A549 (cell line): ENCODE measurements around the gene TRIM75. TPM values are rescaled to one million over a fixed set of nuclear protein-coding genes. Genes with fewer than 3 reads are reported as not detected.

Experiments
- ATAC-seq, 2 experiments: fragments of 200-7000 bp in 1 of 2; fragments of >200 bp in 1 of 2; cut with Nextera tagmentation in 1 of 2; cut with Tn5 transposase in 1 of 2; 3 replicates each; pipeline versions ENCODE4 v1.8.0 to v1.9.1; 2018 to 2020; ENCODE audit warnings: mild to moderate bottlenecking in 1 of 2, moderate library complexity in 1 of 2
- CTCF ChIA-PET: fragments of 300-600 bp; sonication (Branson Sonifier 250); formaldehyde crosslinking; extraction: SDS; loops from one replicate; lab custom pipeline; 2021; ENCODE audit warnings: antibody characterized with exemption, inconsistent platforms; lab: Yijun Ruan, JAX
- POLR2A ChIA-PET: fragments of 350-600 bp; formaldehyde crosslinking; extraction: SDS; loops from one replicate; lab custom pipeline; 2021; ENCODE audit warnings: antibody characterized with exemption, inconsistent platforms; lab: Yijun Ruan, JAX
- DNase-seq, 2 experiments: peaks; one replicate each; pipeline versions ENCODE4 v3.0.0 to v3.0.0-alpha.2; 2011 to 2016; ENCODE audit warnings: low read depth in 1 of 2, low spot score in 1 of 2
- FAIRE-seq: peaks from 2 replicates; lab custom pipeline; 2011; peaks lifted over from hg19 to GRCh38; lab: Jason Lieb, UNC
- H3K27ac ChIP-seq, 2 experiments: fragments of >200 bp; sonication (Bioruptor Twin); formaldehyde crosslinking; 3 replicates each; pipeline ENCODE4 v1.5.1; 2016 to 2017
- H3K4me1 ChIP-seq: fragments of >200 bp; sonication (Bioruptor Twin); formaldehyde crosslinking; 3 replicates; pipeline ENCODE4 v1.6.1; 2016
- H3K4me2 ChIP-seq: fragments of >200 bp; sonication (Bioruptor Twin); formaldehyde crosslinking; 3 replicates; pipeline ENCODE4 v1.6.1; 2016
- H3K4me3 ChIP-seq: fragments of >200 bp; sonication (Bioruptor Twin); formaldehyde crosslinking; 3 replicates; pipeline ENCODE4 v1.5.1; 2016
- H3K9me3 ChIP-seq: fragments of >200 bp; sonication (Bioruptor Twin); formaldehyde crosslinking; 3 replicates; pipeline ENCODE4 v1.6.1; 2016
- BHLHE40 ChIP-seq: IDR thresholded peaks from 2 replicates; pipeline ENCODE4 v1.6.1; 2012; ENCODE audit warnings: low read depth, low read length, inconsistent platforms
- CHD4 ChIP-seq: fragments of 200-600 bp; sonication (generic); IDR thresholded peaks from 2 replicates; pipeline ENCODE4 v1.6.1; 2016; ENCODE audit warnings: antibody characterized with exemption, mild to moderate bottlenecking, borderline replicate concordance
- CTCF ChIP-seq: fragments of >200 bp; sonication (Bioruptor Twin); formaldehyde crosslinking; IDR thresholded peaks from 3 replicates; pipeline ENCODE4 v1.5.1; 2016
- EHMT2 ChIP-seq: fragments of 200-600 bp; sonication (generic); IDR thresholded peaks from 2 replicates; pipeline ENCODE4 v1.6.1; 2016; ENCODE audit warnings: antibody characterized with exemption, low read depth, mild to moderate bottlenecking, moderate library complexity
- EP300 ChIP-seq, 2 experiments: fragments of >200 bp; sonication (Bioruptor Twin); formaldehyde crosslinking; IDR thresholded peaks; 2 replicates in 1 of 2; 3 replicates in 1 of 2; pipeline ENCODE4 v1.6.1; 2016 to 2017
- ESRRA ChIP-seq: fragments of 150-350 bp; IDR thresholded peaks from 2 replicates; pipeline ENCODE4 v1.6.1; 2014; ENCODE audit warnings: mild to moderate bottlenecking, low read length, borderline replicate concordance
- FOSL2 ChIP-seq, 2 experiments: fragments of 450-650 bp in 1 of 2; fragments of >200 bp in 1 of 2; sonication (Bioruptor Twin) in 1 of 2; formaldehyde crosslinking; IDR thresholded peaks; 2 replicates each; pipeline versions ENCODE4 v1.5.0 to v1.6.1; 2016 to 2020; ENCODE audit warnings: mild to moderate bottlenecking in 1 of 2, moderate library complexity in 1 of 2
- FOXS1 ChIP-seq: fragments of 250-450 bp; sonication (Bioruptor Pico); IDR thresholded peaks from 2 replicates; pipeline ENCODE4 v1.5.0; 2020; ENCODE audit warnings: mild to moderate bottlenecking, moderate library complexity
- GATA3 ChIP-seq: IDR thresholded peaks from 2 replicates; pipeline ENCODE4 v1.6.1; 2012; ENCODE audit warnings: borderline replicate concordance
- HDAC2 ChIP-seq: fragments of 200-600 bp; sonication (generic); IDR thresholded peaks from 2 replicates; pipeline ENCODE4 v1.6.1; 2016
- HEYL ChIP-seq: fragments of 250-450 bp; sonication (Bioruptor Pico); IDR thresholded peaks from 2 replicates; pipeline ENCODE4 v1.8.0; 2021; ENCODE audit warnings: mild to moderate bottlenecking, moderate library complexity
- HMGXB4 ChIP-seq: fragments of 250-450 bp; sonication (Bioruptor Pico); IDR thresholded peaks from 2 replicates; pipeline ENCODE4 v1.5.0; 2021; ENCODE audit warnings: mild to moderate bottlenecking, moderate library complexity, borderline replicate concordance
- HOXA7 ChIP-seq: fragments of 250-450 bp; sonication (Bioruptor Pico); IDR thresholded peaks from 2 replicates; pipeline ENCODE4 v1.5.0; 2020; ENCODE audit warnings: mild to moderate bottlenecking, moderate library complexity
- HOXB13 ChIP-seq: fragments of 250-450 bp; sonication (Bioruptor Pico); IDR thresholded peaks from 2 replicates; pipeline ENCODE4 v1.5.0; 2020; ENCODE audit warnings: low read depth, mild to moderate bottlenecking, moderate library complexity
- JUN ChIP-seq, 2 experiments: fragments of >200 bp; sonication (Bioruptor Twin); formaldehyde crosslinking; IDR thresholded peaks; 2 replicates in 1 of 2; 3 replicates in 1 of 2; pipeline ENCODE4 v1.6.1; 2016 to 2017
- JUNB ChIP-seq: fragments of >200 bp; sonication (Bioruptor Twin); formaldehyde crosslinking; IDR thresholded peaks from 2 replicates; pipeline ENCODE4 v1.6.1; 2016
- KDM1A ChIP-seq: fragments of 200-600 bp; sonication (generic); IDR thresholded peaks from 2 replicates; pipeline ENCODE4 v1.6.1; 2016; ENCODE audit warnings: low read depth, mild to moderate bottlenecking
- KDM5A ChIP-seq: fragments of 200-600 bp; sonication (generic); IDR thresholded peaks from 2 replicates; pipeline ENCODE4 v1.6.1; 2016; ENCODE audit warnings: antibody characterized with exemption, mild to moderate bottlenecking
- MAFK ChIP-seq: fragments of 450-650 bp; IDR thresholded peaks from 2 replicates; pipeline ENCODE4 v1.6.1; 2014; ENCODE audit not compliant: partially characterized antibody
- NFE2L2 ChIP-seq: fragments of 150-350 bp; conservative IDR thresholded peaks from 2 replicates; pipeline ENCODE4 v1.6.1; 2014; ENCODE audit warnings: low read length
- NR3C1 ChIP-seq: fragments of >200 bp; sonication (Bioruptor Twin); formaldehyde crosslinking; IDR thresholded peaks from 3 replicates; pipeline ENCODE4 v1.6.1; 2017
- RARB ChIP-seq: fragments of 250-450 bp; sonication (Bioruptor Pico); IDR thresholded peaks from 2 replicates; pipeline ENCODE4 v1.8.0; 2021; ENCODE audit warnings: mild to moderate bottlenecking, moderate library complexity
- RFX5 ChIP-seq: fragments of 450-650 bp; IDR thresholded peaks from 2 replicates; pipeline ENCODE4 v1.7.1; 2014; ENCODE audit warnings: antibody characterized with exemption, mild to moderate bottlenecking, moderate library complexity
- SREBF2 ChIP-seq: fragments of 450-650 bp; IDR thresholded peaks from 2 replicates; pipeline ENCODE4 v1.6.1; 2014; ENCODE audit warnings: mild to moderate bottlenecking, moderate library complexity
- ZFP36 ChIP-seq: fragments of 450-650 bp; IDR thresholded peaks from 2 replicates; pipeline ENCODE4 v1.6.1; 2014; ENCODE audit warnings: borderline replicate concordance; ENCODE audit not compliant: partially characterized antibody
- WGBS: methylation state at CpG from one replicate; pipeline ENCODE4 v1.1.6; 2017; ENCODE audit errors: missing lambda C conversion rate; 5-methylcytosine and 5-hydroxymethylcytosine counted together
- polyA plus RNA-seq, 4 experiments: library from polyadenylated mRNA; depleted of rRNA in 3 of 4; stranded (reverse); fragments of >200 nt; fragmentation: RNase III in 1 of 4; extraction: RNeasy Plus Mini Kit Qiagen cat#74134 plus additional on column Dnase treatment in 1 of 4; gene quantifications; 2 replicates in 3 of 4; 3 replicates in 1 of 4; pipeline ENCODE4 v1.2.3, GENCODE V29; 2011 to 2017
- TF ChIP-seq, protein P1 (sequence below): IDR thresholded peaks from 2 replicates; pipeline ENCODE4 v1.6.1; 2012; ENCODE audit warnings: low read depth, borderline replicate concordance
- TF ChIP-seq, protein P2 (sequence below): IDR thresholded peaks from 2 replicates; pipeline ENCODE4 v1.6.1; 2012
- TF ChIP-seq, protein P3 (sequence below): fragments of >200 bp; sonication (Bioruptor Twin); formaldehyde crosslinking; IDR thresholded peaks from 3 replicates; pipeline ENCODE4 v1.6.1; 2016
- TF ChIP-seq, protein P4 (sequence below): fragments of 450-650 bp; IDR thresholded peaks from 2 replicates; pipeline ENCODE4 v1.6.1; 2014; ENCODE audit warnings: antibody characterized with exemption
- TF ChIP-seq, protein P5 (sequence below): fragments of 150-350 bp; IDR thresholded peaks from 2 replicates; pipeline ENCODE4 v1.6.1; 2014; ENCODE audit warnings: low read depth, mild to moderate bottlenecking, low read length

Gene TRIM75
- polyA plus RNA-seq, 2 of the 4 experiments (the other 2 are of a cell fraction), result not detected

DNA sequence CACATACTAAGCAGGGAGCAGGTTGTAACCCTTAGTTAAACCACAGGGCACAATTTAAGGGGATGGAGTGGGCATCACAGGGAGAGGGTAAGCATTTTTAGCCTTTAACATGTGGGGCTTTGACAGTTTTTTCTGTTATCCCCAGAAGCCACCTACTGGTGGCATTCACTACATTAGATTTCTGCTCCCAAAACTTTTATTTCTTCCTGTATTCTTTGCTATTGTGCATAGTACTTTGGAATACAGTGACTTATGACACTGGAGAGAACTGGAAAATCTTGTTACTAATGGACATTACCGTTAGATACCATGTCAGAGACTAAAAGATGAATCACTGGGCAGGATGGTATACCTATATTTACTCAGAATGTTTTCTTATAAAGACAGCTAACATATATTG lies 7.3 kb downstream of the TRIM75 start:
- Histone ChIP-seq H3K4me1 (no peaks in the 10 kb centered on the region), H3K4me2 (no peak overlapping the region), H3K4me3 (no peak overlapping the region), H3K27ac (no peak overlapping the region), H3K9me3 (no peaks in the 10 kb centered on the region)
- DNase-seq (no peak), ATAC-seq (peak; percentile 27 to 47; a peak in 1 of 6 replicates), FAIRE-seq (no peak)
- CTCF ChIA-PET, result interaction anchor here (1.2 kb wide), 1 partner anchor 10 kb away, joined by 4 read pairs; no protein-coding TSS in a partner anchor
- TF ChIP-seq EP300 (IDR thresholded peaks at IDR 0.05) (no peak), FOSL2 (IDR thresholded peaks at IDR 0.05) (no peak), FOSL2 (CRISPR knock-in tag; IDR thresholded peaks at IDR 0.05) (no peak), RARB (CRISPR knock-in tag) (no peak), GATA3 (no peak), CTCF (no peak; the same call in 2 of the 3 replicates), JUNB (no peak), FOXS1 (CRISPR knock-in tag) (no peak), KDM1A (no peak), JUN (IDR thresholded peaks at IDR 0.05) (no peak), BHLHE40 (no peak), ESRRA (no peak), CHD4 (no peak), HDAC2 (no peak)
- TF ChIP-seq, protein P1, sequence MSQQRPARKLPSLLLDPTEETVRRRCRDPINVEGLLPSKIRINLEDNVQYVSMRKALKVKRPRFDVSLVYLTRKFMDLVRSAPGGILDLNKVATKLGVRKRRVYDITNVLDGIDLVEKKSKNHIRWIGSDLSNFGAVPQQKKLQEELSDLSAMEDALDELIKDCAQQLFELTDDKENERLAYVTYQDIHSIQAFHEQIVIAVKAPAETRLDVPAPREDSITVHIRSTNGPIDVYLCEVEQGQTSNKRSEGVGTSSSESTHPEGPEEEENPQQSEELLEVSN, result no peak
- TF ChIP-seq, protein P2, sequence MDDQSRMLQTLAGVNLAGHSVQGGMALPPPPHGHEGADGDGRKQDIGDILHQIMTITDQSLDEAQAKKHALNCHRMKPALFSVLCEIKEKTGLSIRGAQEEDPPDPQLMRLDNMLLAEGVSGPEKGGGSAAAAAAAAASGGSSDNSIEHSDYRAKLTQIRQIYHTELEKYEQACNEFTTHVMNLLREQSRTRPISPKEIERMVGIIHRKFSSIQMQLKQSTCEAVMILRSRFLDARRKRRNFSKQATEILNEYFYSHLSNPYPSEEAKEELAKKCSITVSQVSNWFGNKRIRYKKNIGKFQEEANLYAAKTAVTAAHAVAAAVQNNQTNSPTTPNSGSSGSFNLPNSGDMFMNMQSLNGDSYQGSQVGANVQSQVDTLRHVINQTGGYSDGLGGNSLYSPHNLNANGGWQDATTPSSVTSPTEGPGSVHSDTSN, result no peak
- POLR2A ChIA-PET, result no interaction called here
- 0% methylated on average over 1 of the region's 1 CpG for WGBS

- DNase-seq (no peak), FAIRE-seq (no peak), ATAC-seq (no peak)
- H3K9me3 ChIP-seq, result no peaks in the 10 kb centered on the region
- WGBS, result 35% methylated on average over 1 of the region's 1 CpG
- H3K4me2 ChIP-seq, result no peak overlapping the region
- H3K27ac ChIP-seq, result no peak overlapping the region
- no peaks in the 10 kb centered on the region for H3K4me1 ChIP-seq
- TF ChIP-seq EHMT2 (no peak), NR3C1 (no peak), KDM1A (no peak), HOXA7 (CRISPR knock-in tag) (no peak), RFX5 (no peak), SREBF2 (no peak), HOXB13 (CRISPR knock-in tag) (no peak), ZFP36 (no peak), HEYL (no peak), KDM5A (no peak), MAFK (no peak), HMGXB4 (CRISPR knock-in tag) (no peak), NFE2L2 (no peak), GATA3 (no peak)
- TF ChIP-seq, protein P3, sequence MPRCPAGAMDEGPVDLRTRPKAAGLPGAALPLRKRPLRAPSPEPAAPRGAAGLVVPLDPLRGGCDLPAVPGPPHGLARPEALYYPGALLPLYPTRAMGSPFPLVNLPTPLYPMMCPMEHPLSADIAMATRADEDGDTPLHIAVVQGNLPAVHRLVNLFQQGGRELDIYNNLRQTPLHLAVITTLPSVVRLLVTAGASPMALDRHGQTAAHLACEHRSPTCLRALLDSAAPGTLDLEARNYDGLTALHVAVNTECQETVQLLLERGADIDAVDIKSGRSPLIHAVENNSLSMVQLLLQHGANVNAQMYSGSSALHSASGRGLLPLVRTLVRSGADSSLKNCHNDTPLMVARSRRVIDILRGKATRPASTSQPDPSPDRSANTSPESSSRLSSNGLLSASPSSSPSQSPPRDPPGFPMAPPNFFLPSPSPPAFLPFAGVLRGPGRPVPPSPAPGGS, result no peak
- TF ChIP-seq, protein P4, sequence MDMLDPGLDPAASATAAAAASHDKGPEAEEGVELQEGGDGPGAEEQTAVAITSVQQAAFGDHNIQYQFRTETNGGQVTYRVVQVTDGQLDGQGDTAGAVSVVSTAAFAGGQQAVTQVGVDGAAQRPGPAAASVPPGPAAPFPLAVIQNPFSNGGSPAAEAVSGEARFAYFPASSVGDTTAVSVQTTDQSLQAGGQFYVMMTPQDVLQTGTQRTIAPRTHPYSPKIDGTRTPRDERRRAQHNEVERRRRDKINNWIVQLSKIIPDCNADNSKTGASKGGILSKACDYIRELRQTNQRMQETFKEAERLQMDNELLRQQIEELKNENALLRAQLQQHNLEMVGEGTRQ, result no peak
- TF ChIP-seq, protein P5, sequence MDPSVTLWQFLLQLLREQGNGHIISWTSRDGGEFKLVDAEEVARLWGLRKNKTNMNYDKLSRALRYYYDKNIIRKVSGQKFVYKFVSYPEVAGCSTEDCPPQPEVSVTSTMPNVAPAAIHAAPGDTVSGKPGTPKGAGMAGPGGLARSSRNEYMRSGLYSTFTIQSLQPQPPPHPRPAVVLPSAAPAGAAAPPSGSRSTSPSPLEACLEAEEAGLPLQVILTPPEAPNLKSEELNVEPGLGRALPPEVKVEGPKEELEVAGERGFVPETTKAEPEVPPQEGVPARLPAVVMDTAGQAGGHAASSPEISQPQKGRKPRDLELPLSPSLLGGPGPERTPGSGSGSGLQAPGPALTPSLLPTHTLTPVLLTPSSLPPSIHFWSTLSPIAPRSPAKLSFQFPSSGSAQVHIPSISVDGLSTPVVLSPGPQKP, result no peak
- ChIA-PET POLR2A (no interaction called here), CTCF (no interaction called here)
- no peak overlapping the region for H3K4me3 ChIP-seq
Measured at GRCh38 chr4:165070560-165070959, 16.9 kb downstream of the TRIM75 start.
